HG02588 (cell line): ENCODE results near the gene KIRREL3.

Experiments used
- ATAC-seq: cut with Tn5 transposase; IDR thresholded peaks from one replicate; pipeline ENCODE4 v1.9.1; 2021; ENCODE audit warnings: mild to moderate bottlenecking, moderate library complexity; ENCODE audit not compliant: unreplicated experiment

KIRREL3 gene

GRCh38 chr11:126418887-126419286 is 581.7 kb downstream of the KIRREL3 start:
- no peak for ATAC-seq

GRCh38 chr11:126417091-126417862 is 583.3 kb downstream of the KIRREL3 start:
- no peak for ATAC-seq

DNA sequence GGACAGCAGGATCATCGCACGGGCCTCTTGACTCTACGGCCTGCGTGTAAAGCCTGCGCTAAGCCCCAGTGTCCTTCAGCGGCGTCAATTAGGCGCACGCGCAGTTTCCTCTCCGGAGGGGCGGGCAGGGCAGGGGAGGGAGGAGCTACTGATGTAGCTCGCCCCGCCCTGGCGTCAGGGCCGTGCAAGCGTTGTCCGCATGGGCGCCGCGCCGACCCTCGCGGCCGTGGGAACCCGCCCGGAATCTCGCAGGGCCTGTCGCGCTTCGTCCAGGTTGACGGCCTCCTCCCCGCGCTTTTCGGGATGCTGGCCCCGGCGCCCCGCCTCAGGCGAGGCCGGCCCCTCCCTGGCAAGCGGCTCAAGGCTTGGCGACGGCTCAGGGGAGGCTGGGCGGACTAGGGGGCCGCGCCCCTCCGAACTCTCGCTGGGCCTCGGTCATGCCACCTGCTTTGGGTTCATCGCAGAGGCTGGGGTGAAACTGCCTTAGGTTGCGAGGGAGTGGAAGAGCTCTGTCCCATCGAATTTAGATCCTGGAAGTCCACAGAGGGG is 584.0 kb downstream of the KIRREL3 start:
- ATAC-seq: peak; percentile 88

GRCh38 chr11:126415669-126416420 is 584.7 kb downstream of the KIRREL3 start:
- no peak for ATAC-seq

GRCh38 chr11:126415128-126415527 is 585.4 kb downstream of the KIRREL3 start:
- ATAC-seq: no peak

- no peak for ATAC-seq
These were observed 586.0 kb downstream of the KIRREL3 start for GRCh38 chr11:126414615-126415014.

DNA sequence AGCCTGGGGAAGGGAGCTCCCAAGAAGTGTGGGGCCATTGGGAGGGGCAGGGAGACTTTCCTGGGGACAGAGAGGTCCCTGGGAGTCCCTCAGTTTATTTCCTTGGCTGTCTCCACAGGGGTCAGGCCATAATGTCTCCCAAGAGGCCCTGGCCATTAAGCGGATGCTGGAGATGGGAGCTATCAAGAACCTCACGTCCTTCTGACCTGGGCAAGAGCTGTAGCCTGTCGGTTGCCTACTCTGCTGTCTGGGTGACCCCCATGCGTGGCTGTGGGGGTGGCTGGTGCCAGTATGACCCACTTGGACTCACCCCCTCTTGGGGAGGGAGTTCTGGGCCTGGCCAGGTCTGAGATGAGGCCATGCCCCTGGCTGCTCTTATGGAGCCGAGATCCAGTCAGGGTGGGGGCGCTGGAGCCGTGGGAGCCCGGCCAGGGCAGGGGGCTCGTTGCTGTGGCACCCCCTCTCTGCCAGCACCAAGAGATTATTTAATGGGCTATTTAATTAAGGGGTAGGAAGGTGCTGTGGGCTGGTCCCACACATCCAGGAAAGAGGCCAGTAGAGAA is 586.6 kb downstream of the KIRREL3 start:
- no peak for ATAC-seq

GRCh38 chr11:126413426-126413825 is 587.1 kb downstream of the KIRREL3 start:
- no peak for ATAC-seq

GRCh38 chr11:126411971-126412381 is 588.6 kb downstream of the KIRREL3 start:
- no peak for ATAC-seq

DNA sequence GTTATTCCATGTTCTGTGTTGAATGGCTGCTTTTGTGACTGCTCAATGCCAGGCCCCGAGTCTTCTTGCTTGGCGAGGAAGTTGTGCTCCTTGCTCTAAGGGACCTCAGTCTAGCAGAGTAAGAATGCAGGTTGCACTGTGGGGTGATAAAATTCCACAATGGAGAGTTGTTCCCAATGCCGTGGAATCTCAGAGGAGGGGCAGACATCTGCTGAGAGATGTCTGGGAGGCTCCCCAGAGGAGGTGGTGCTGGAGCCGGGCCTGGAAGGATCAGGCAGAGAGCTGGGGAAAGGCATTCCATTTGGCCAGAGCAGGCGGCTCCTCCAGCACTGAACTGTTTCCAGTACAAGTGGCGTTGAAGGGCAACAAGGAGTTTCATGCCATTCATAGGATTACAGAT is 589.9 kb downstream of the KIRREL3 start:
- ATAC-seq: no peak

DNA sequence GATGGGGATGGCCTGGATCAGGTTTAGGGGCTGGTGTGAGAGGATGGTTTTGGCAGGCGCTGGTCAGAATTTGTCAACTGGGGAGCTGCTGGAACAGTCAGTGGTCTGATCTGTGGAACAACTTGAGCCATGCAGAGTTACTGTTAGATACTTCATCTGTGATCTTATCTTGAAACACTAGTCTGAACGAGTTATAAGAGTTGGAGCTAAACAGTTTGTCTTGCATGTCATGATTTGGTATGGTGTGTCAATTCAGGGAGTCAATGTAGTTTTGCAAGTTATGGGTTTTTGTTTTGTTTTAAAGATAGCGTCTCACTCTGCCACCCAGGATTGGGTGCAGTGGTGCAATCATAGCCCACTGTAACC is 591.0 kb downstream of the KIRREL3 start:
- ATAC-seq: no peak

DNA sequence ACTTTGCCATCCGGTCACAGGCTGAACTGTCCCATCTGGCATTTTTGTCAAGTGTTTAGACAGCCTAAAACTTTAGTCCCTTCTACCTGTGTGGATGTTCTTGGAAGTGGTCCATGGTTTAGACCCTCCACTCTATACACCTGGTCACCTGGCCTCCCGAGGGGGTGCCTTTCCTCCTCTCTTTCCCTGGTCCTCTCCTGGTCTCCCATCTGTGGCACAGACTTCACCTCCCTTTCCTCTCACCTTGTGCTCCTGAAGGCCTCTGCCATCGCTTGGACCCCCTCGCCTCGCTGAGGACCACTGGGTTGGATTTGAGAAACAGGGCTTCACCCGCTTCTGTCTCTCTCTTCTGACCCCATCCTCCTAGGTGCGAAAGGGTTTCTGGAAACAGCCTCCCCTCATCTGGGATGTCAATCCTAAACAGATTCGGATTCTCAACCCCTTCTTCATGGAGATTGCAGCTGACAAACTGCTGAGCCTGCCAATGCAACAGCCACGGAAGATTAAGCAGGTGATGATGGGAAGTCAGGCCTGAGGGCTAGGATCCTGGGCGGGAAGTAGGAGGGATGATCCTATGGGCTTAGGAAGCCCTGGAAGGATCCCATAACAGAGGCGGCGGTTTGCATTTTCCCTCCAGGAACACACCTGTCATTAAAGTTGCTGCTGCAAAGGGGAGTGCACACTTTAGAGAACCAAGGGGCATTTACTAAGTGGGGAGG is 591.5 kb downstream of the KIRREL3 start:
- no peak for ATAC-seq

- ATAC-seq: no peak
These were observed 592.1 kb downstream of the KIRREL3 start for GRCh38 chr11:126408496-126408895.

DNA sequence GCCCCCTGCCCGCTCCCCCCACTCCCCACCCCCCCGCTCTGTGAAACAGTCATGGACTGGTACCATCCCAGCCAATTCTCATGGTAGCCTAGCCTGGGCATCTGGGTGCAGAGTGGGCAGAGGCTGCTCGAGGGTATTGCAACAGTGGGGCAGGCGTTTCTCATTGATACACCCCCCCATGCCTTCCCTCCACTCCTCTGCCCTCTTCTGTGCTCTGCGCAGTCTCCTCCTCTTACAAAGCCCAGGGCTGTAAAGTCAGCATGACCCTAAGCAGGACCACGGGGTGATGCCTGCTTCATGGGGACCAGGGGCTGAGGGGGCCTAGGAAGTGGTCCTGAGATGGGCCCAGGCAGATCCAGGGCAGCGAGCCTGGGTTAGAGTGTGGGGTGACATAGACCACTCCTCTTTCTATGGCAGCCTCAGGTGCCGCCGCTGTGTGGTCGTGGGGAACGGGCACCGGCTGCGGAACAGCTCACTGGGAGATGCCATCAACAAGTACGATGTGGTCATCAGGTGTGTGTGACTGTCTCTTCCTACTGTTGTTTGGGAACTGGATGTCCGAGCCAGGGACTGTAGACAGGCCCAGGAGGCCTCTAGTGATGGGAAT is 592.8 kb downstream of the KIRREL3 start:
- no peak for ATAC-seq

GRCh38 chr11:126407101-126407521 is 593.5 kb downstream of the KIRREL3 start:
- ATAC-seq: no peak

- ATAC-seq: no peak
These were observed 594.2 kb downstream of the KIRREL3 start for GRCh38 chr11:126406368-126406767.

GRCh38 chr11:126405906-126406305 is 594.7 kb downstream of the KIRREL3 start:
- no peak for ATAC-seq

- ATAC-seq: no peak
These were observed 595.2 kb downstream of the KIRREL3 start for GRCh38 chr11:126405374-126405773.

DNA sequence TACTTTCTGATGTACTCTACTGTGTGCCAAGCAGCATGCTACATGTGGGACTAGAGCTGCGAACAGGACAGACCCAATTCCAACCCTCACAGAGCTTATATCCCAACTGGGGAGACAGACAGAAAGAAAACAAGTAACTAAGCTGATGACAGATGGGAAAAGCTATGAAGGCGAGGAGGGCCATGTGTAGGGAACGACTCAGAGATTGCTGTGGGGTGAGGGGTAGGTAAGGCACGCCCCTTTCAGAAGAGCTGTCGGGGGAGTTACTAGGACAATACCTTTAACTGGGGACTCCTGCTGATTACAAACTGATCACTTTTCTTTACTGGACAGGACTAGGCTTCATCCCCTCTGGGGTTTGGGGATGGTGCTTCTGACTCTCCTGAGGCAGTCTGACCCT is 596.2 kb downstream of the KIRREL3 start:
- no peak for ATAC-seq

DNA sequence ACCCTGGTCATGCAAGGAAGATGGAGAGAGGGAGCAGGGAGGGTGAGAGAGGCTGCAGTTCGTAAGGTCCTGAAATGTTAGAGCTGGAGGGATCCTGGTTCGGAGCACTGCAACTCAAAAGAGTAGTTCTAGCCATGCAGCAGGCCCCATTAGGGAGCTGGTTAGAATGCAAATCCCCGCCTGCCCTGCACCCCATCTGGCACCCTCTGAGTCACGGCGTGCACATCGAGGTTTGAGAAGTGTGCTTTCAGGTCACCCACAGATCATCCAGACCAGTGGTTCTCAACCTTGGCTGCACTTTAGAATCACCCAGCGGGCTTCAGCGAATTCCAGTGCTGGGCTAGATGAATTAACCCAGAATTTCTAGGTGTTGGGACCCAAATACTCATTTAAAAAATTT is 596.9 kb downstream of the KIRREL3 start:
- peak; percentile 98 for ATAC-seq
